Measurements from ENCODE around the gene AMBRA1. TPM values are rescaled to one million over a fixed set of nuclear protein-coding genes. Genes with fewer than 3 reads are reported as not detected.

The AMBRA1 gene
- total and polyA plus RNA-seq, 8 donors: 6.8 to 18.7 (median 11.1) TPM

DNA sequence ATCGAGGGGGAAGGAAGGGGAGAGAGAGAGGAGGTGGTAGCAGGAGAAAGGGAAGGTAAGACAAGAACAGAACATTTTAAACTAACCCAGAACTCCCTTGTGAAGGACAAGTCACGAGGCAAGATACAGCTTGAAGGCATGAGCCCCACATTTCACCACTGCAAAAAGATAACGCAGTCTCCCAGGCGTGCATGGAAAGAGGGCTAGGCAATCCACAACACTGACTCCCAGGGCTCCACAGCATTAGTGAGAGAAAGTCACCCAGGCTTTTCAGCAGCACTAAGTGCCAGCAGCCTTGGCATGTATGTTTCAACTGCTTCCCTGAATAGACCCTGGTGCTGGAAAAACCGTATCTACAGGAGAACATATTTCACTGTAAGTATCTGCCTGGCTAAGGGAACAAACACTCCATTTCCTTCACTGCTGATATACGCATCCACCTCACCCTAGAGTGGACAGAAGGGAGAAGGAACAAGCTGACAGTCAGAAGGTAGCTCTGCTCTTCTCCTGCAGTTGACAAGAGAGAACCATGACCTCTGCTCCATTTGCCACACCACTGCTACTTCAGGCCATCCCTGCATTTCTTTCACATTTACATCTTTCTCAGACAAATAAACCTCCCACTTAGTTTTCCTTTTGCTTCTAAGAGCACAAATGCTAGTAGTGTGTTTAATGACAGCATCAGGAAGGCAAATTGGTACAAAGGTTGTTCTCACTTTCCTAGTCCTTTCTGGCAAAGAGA lies 87.9 kb downstream of the AMBRA1 start:
- ATAC-seq (peak in 1 of 4 donors; percentile 20), FAIRE-seq (no peak), DNase-seq (no peak)
- H3K9me3 ChIP-seq: no peaks in the 10 kb centered on the region
- no peak overlapping the region for H3K27ac ChIP-seq
- H3K4me3 ChIP-seq: no peak overlapping the region
- no peaks in the 10 kb centered on the region for H3K4me1 ChIP-seq
- intact Hi-C loops (cut with DNase I): no loop called here
- H3K36me3 ChIP-seq: peaks cover 0 to 8% (median 0%) of the 10 kb centered on the region in 3 donors
- 80% methylated on average over 6 of the region's 6 CpGs for WGBS, 2 donors
- no peaks in the 10 kb centered on the region for H3K27me3 ChIP-seq
- TF ChIP-seq, protein P1, sequence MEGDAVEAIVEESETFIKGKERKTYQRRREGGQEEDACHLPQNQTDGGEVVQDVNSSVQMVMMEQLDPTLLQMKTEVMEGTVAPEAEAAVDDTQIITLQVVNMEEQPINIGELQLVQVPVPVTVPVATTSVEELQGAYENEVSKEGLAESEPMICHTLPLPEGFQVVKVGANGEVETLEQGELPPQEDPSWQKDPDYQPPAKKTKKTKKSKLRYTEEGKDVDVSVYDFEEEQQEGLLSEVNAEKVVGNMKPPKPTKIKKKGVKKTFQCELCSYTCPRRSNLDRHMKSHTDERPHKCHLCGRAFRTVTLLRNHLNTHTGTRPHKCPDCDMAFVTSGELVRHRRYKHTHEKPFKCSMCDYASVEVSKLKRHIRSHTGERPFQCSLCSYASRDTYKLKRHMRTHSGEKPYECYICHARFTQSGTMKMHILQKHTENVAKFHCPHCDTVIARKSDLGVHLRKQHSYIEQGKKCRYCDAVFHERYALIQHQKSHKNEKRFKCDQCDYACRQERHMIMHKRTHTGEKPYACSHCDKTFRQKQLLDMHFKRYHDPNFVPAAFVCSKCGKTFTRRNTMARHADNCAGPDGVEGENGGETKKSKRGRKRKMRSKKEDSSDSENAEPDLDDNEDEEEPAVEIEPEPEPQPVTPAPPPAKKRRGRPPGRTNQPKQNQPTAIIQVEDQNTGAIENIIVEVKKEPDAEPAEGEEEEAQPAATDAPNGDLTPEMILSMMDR (IDR thresholded peaks at IDR 0.05): no peak

DNA sequence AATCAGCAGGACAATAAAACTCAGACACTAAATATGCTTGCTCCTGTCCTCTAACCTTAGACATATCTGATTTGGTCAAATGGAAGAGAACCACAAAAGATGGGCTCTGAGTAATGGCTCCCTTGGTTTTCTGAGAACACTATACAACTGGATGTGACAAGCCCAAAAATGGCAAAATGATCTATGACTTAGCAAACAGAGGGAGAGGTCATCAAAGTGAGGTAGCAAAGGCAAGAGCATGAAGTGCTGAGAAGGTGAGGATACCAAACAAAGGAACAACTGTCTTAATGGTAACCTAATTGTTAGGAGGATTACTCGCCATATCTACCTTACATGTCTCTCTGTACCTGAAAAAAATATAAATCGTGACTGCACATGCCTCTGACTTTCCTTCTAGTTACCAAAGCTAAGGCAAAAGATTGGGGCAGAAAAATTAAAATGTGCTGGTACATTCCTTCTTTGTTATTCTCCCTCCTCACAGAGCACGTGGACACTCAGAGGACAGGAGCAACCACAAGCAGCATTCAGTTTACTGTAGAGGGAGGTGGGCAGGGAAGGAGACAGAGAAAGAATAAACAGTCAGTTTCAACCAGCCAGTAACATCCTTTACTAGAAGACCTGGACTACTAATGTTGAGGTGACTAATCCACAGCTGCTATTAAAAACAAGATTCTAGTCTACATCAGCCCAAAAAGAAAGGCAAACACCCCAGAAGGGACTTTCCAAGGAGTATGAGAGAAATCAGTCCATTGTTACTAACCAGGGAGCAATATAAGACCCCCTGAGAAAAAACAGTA lies 88.8 kb downstream of the AMBRA1 start:
- intact Hi-C loops (cut with DNase I): no loop called here
- Histone ChIP-seq H3K27me3 (no peaks in the 10 kb centered on the region), H3K4me1 (no peaks in the 10 kb centered on the region), H3K27ac (no peak overlapping the region), H3K36me3 (peaks cover 0 to 8% (median 0%) of the 10 kb centered on the region in 3 donors), H3K4me3 (no peak overlapping the region), H3K9me3 (no peaks in the 10 kb centered on the region)
- ATAC-seq: no peak
- no peak for FAIRE-seq
- WGBS, 2 donors: 89 to 95% methylated on average over 3 of the region's 3 CpGs
- DNase-seq: no peak
- TF ChIP-seq, protein P1 (IDR thresholded peaks at IDR 0.05): no peak

DNA sequence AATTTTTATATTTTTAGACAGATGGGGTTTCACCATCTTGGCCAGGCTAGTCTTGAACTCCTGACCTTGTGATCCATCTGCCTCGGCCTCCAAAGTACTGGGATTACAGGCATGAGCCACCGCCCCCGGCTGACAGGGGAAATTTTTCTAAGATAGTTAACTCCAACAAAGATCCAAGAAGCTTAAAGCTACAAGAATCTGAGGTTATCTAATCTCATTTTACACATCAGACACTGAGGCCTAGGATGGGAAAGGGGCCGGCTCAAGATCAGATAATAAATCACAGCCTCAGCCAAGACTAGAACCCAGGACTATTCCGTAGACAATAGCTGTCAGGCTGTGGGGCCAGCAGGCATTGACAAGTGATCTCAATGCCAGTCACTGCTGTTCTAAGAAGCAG lies 94.0 kb downstream of the AMBRA1 start:
- H3K4me3 ChIP-seq: no peak overlapping the region
- WGBS, 2 donors: 94% methylated on average over 5 of the region's 5 CpGs
- H3K4me1 ChIP-seq: no peaks in the 10 kb centered on the region
- no peaks in the 10 kb centered on the region for H3K27me3 ChIP-seq
- DNase-seq (no peak), FAIRE-seq (no peak), ATAC-seq (no peak)
- TF ChIP-seq, protein P1 (IDR thresholded peaks at IDR 0.05): no peak
- H3K27ac ChIP-seq: no peak overlapping the region
- intact Hi-C loops (cut with DNase I): no loop called here
- H3K36me3 ChIP-seq: no peaks in the 10 kb centered on the region
- no peaks in the 10 kb centered on the region for H3K9me3 ChIP-seq

DNA sequence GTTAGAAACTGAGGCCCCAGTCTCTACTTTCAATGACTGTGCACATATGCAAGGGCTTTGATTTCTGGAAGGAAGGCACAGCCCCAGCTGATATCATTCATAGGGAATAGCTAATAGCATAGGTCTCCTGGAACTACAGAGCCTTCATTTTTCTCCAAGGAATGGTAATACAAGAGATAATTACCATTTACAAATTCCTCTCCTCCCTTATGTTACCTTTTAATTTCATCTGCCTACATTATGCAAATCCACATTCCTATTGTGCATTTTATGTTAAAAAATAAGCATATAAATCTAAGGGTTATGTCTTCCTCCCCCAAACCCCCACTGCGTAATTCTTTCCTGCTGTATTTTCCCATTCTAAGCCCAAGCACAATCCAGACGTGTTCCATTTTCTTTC lies 94.9 kb downstream of the AMBRA1 start:
- Histone ChIP-seq H3K4me3 (no peak overlapping the region), H3K27me3 (no peaks in the 10 kb centered on the region), H3K36me3 (peaks cover 0 to under 1% (median 0%) of the 10 kb centered on the region in 3 donors), H3K27ac (no peak overlapping the region), H3K4me1 (no peaks in the 10 kb centered on the region), H3K9me3 (no peaks in the 10 kb centered on the region)
- no peak for DNase-seq
- no peak for ATAC-seq
- no peak for FAIRE-seq
- intact Hi-C loops (cut with DNase I): no loop called here
- TF ChIP-seq, protein P1 (IDR thresholded peaks at IDR 0.05): no peak
- WGBS, 2 donors: 93 to 98% methylated on average over 2 of the region's 2 CpGs

All from pancreas (tissue), 10 donors.